Stomach (tissue), 9 donors: ENCODE data around the gene RAD54L. TPM values are rescaled to one million over a fixed set of nuclear protein-coding genes. Genes with fewer than 3 reads are reported as not detected.

ENCODE experiments used
- DNase-seq, 2 donors: peaks; one replicate each; pipeline versions ENCODE4 v3.0.0 to v3.0.0-alpha.2; 2013 to 2019
- H3K27ac ChIP-seq, 5 donors: fragments of 200-600 bp in 4 of 5; sonication (generic) in 4 of 5; one replicate each; pipeline ENCODE4 v1.5.1; 2013 to 2019; ENCODE audit warnings: mild to moderate bottlenecking in 1 of 5, moderate library complexity in 1 of 5
- H3K27me3 ChIP-seq, 3 donors: fragments of 200-600 bp; sonication (generic); one replicate each; pipeline ENCODE4 v1.5.1; 2017 to 2019; ENCODE audit warnings: mixed run types in 1 of 3
- H3K36me3 ChIP-seq, 4 donors: fragments of 200-600 bp; sonication (generic); 1 replicate in 3 of 4; 2 replicates in 1 of 4; pipeline ENCODE4 v1.5.1; 2016 to 2019
- H3K4me1 ChIP-seq, 4 donors: fragments of 200-600 bp; sonication (generic); one replicate each; pipeline ENCODE4 v1.5.1; 2016 to 2019
- H3K4me3 ChIP-seq, 4 donors: fragments of 200-600 bp; sonication (generic) in 3 of 4; one replicate each; pipeline ENCODE4 v1.5.1; 2016 to 2019; ENCODE audit warnings: mild to moderate bottlenecking in 1 of 4
- H3K9me3 ChIP-seq, 4 donors: fragments of 200-600 bp; sonication (generic); one replicate each; pipeline ENCODE4 v1.5.1; 2016 to 2019
- CTCF ChIP-seq, 7 experiments: fragments of 450-650 bp in 4 of 7; fragments of 200-600 bp in 3 of 7; sonication (generic) in 3 of 7; IDR thresholded peaks; one replicate each; pipeline ENCODE4 v1.5.1; 2016 to 2019; ENCODE audit warnings: antibody characterized with exemption in 7 of 7, control low read depth in 2 of 7, mild to moderate bottlenecking in 1 of 7
- EP300 ChIP-seq: sonication (generic); formaldehyde crosslinking; IDR thresholded peaks from one replicate; pipeline ENCODE4 v1.6.1; 2017; ENCODE audit warnings: antibody characterized with exemption
- POLR2A ChIP-seq, 4 donors: fragments of 450-650 bp; IDR thresholded peaks; one replicate each; pipeline ENCODE4 v1.6.1; 2016; ENCODE audit warnings: antibody characterized with exemption in 4 of 4, control low read depth in 2 of 4, mild to moderate bottlenecking in 1 of 4, moderate library complexity in 1 of 4
- POLR2AphosphoS5 ChIP-seq, 3 donors: sonication (generic); formaldehyde crosslinking; IDR thresholded peaks; one replicate each; pipeline ENCODE4 v1.6.1; 2016; ENCODE audit warnings: antibody characterized with exemption in 3 of 3
- WGBS, 5 donors: extraction: QIAGEN DNeasy Blood & Tissue Kit in 3 of 5; methylation state at CpG; one replicate each; pipeline versions ENCODE4 v1.1.5 to v1.1.7; 2013 to 2018; 5-methylcytosine and 5-hydroxymethylcytosine counted together
- intact Hi-C: fragments of 100-400 bp; cut with DNase I; formaldehyde crosslinking; loops from one replicate; pipeline ENCODE4 v1.15.1; 2023; ENCODE audit warnings: low total_unique reads
- polyA plus RNA-seq, 3 donors: library from polyadenylated mRNA; stranded (reverse); fragments of 200-250 nt; gene quantifications; one replicate each; pipeline ENCODE4 v1.2.3, GENCODE V29; 2013
- total RNA-seq, 5 donors: library from RNA; depleted of rRNA; stranded (reverse); fragments of >200 nt; gene quantifications; one replicate each; pipeline versions ENCODE4 v1.1.0 to v1.2.3, GENCODE V29; 2014 to 2016
- donor health status: healthy with polysubstance abuse.
- donor health status: Bipolar disorder and iron deficiency.
- donor health status: healthy.

RAD54L gene
- total and polyA plus RNA-seq, 8 donors: 0.45 to 99.6 (median 3.5) TPM

GRCh38 chr1:46210561-46210960 is 37.0 kb upstream of the RAD54L start:
- H3K4me1 ChIP-seq: peaks cover 3 to 8% (median 7%) of the 10 kb centered on the region in 4 donors
- DNase-seq: no peak
- TF ChIP-seq CTCF (IDR thresholded peaks at IDR 0.05): no peak
- no peak for TF ChIP-seq POLR2AphosphoS5 (IDR thresholded peaks at IDR 0.05)
- no peak for TF ChIP-seq EP300
- TF ChIP-seq POLR2A (IDR thresholded peaks at IDR 0.05): no peak
- H3K9me3 ChIP-seq: no peaks in the 10 kb centered on the region
- 88 to 97% (median 91%) methylated on average over 3 of the region's 3 CpGs for WGBS, 5 donors
- H3K36me3 ChIP-seq: no peaks in the 10 kb centered on the region
- no peak overlapping the region for H3K4me3 ChIP-seq
- intact Hi-C loops: no loop called here
- no peaks in the 10 kb centered on the region for H3K27me3 ChIP-seq
- H3K27ac ChIP-seq: no peak overlapping the region

GRCh38 chr1:46211051-46211450 is 36.5 kb upstream of the RAD54L start:
- WGBS, 5 donors: 51 to 64% (median 57%) methylated on average over 2 of the region's 2 CpGs
- Histone ChIP-seq H3K27me3 (no peaks in the 10 kb centered on the region), H3K36me3 (no peaks in the 10 kb centered on the region), H3K9me3 (no peaks in the 10 kb centered on the region), H3K4me1 (peaks cover 0 to 3% (median 2%) of the 10 kb centered on the region in 4 donors), H3K4me3 (no peak overlapping the region), H3K27ac (no peak overlapping the region)
- no peak for TF ChIP-seq POLR2A (IDR thresholded peaks at IDR 0.05)
- no peak for TF ChIP-seq EP300
- no peak for TF ChIP-seq POLR2AphosphoS5 (IDR thresholded peaks at IDR 0.05)
- no peak for TF ChIP-seq CTCF (IDR thresholded peaks at IDR 0.05)
- intact Hi-C loops: no loop called here
- DNase-seq: no peak

- Histone ChIP-seq H3K27ac (no peak overlapping the region), H3K27me3 (no peaks in the 10 kb centered on the region), H3K36me3 (peaks cover 0 to 10% (median 3%) of the 10 kb centered on the region in 4 donors), H3K4me3 (no peak overlapping the region), H3K4me1 (no peaks in the 10 kb centered on the region), H3K9me3 (no peaks in the 10 kb centered on the region)
- TF ChIP-seq CTCF (IDR thresholded peaks at IDR 0.05) (no peak), POLR2AphosphoS5 (IDR thresholded peaks at IDR 0.05) (no peak), POLR2A (IDR thresholded peaks at IDR 0.05) (no peak), EP300 (no peak)
- intact Hi-C loops: no loop called here
- DNase-seq: no peak
Measured at GRCh38 chr1:46215504-46215903, 32.1 kb upstream of the RAD54L start.

GRCh38 chr1:46218443-46218842 is 29.1 kb upstream of the RAD54L start:
- H3K27ac ChIP-seq: no peak overlapping the region
- DNase-seq: no peak

More at GRCh38 chr1:46218443-46218842, 29.1 kb upstream of the RAD54L start:
- Histone ChIP-seq H3K27me3 (no peaks in the 10 kb centered on the region), H3K4me1 (peaks cover 0 to 5% (median 2%) of the 10 kb centered on the region in 4 donors), H3K4me3 (no peak overlapping the region), H3K36me3 (peaks cover 0 to 10% (median 3%) of the 10 kb centered on the region in 4 donors), H3K9me3 (no peaks in the 10 kb centered on the region)
- TF ChIP-seq CTCF (IDR thresholded peaks at IDR 0.05) (no peak), POLR2A (IDR thresholded peaks at IDR 0.05) (no peak), EP300 (no peak), POLR2AphosphoS5 (IDR thresholded peaks at IDR 0.05) (no peak)
- intact Hi-C loops: no loop called here
- 68 to 86% (median 74%) methylated on average over 8 of the region's 8 CpGs for WGBS, 5 donors
